Small intestine (tissue), 7 donors: ENCODE measurements around the gene ESPNL. TPM values are rescaled to one million over a fixed set of nuclear protein-coding genes. Genes with fewer than 3 reads are reported as not detected.
"Not testable (repeated sequence)": the region's sequence is repeated elsewhere in the genome, so short reads cannot be mapped to it uniquely, and the experiment has no call there.

ENCODE experiments used
- DNase-seq, 2 donors: peaks; one replicate each; pipeline versions ENCODE4 v3.0.0 to v3.0.0-alpha.2; 2013
- FAIRE-seq: peaks from 2 replicates; lab custom pipeline; 2012; peaks lifted over from hg19 to GRCh38; lab: Jason Lieb, UNC
- H3K27ac ChIP-seq, 3 donors: one replicate each; pipeline ENCODE4 v1.5.1; 2013; ENCODE audit warnings: low read length in 2 of 3, mild to moderate bottlenecking in 2 of 3, control low read depth in 1 of 3, inconsistent platforms in 1 of 3, low read depth in 1 of 3, moderate library complexity in 1 of 3
- H3K27me3 ChIP-seq, 3 donors: one replicate each; pipeline ENCODE4 v1.6.1; 2013; ENCODE audit warnings: low read length in 3 of 3, inconsistent platforms in 1 of 3; ENCODE audit not compliant: control insufficient read depth in 3 of 3, insufficient read depth in 3 of 3
- H3K36me3 ChIP-seq, 3 donors: one replicate each; pipeline ENCODE4 v1.6.1; 2013; ENCODE audit warnings: low read length in 3 of 3, inconsistent platforms in 1 of 3, low read depth in 1 of 3, mild to moderate bottlenecking in 1 of 3, moderate library complexity in 1 of 3; ENCODE audit not compliant: control insufficient read depth in 3 of 3, insufficient read depth in 2 of 3
- H3K4me1 ChIP-seq, 3 donors: one replicate each; pipeline ENCODE4 v1.6.1; 2013; ENCODE audit warnings: low read length in 2 of 3, inconsistent platforms in 1 of 3, low read depth in 1 of 3, mild to moderate bottlenecking in 1 of 3, moderate library complexity in 1 of 3; ENCODE audit not compliant: control insufficient read depth in 3 of 3, insufficient read depth in 2 of 3
- H3K4me3 ChIP-seq, 3 donors: one replicate each; pipeline ENCODE4 v1.5.1; 2013; ENCODE audit warnings: low read length in 3 of 3, control low read depth in 1 of 3, inconsistent platforms in 1 of 3, low read depth in 1 of 3, mild to moderate bottlenecking in 1 of 3, moderate library complexity in 1 of 3
- H3K9me3 ChIP-seq, 2 donors: one replicate each; pipeline ENCODE4 v1.6.1; 2013; ENCODE audit warnings: low read depth in 1 of 2, low read length in 1 of 2; ENCODE audit not compliant: control insufficient read depth in 2 of 2, insufficient read depth in 1 of 2
- WGBS, 3 donors: extraction: QIAGEN DNeasy Blood & Tissue Kit; methylation state at CpG; one replicate each; pipeline ENCODE4 v1.1.7; 2013; 5-methylcytosine and 5-hydroxymethylcytosine counted together
- polyA plus RNA-seq, 4 donors: library from polyadenylated mRNA; stranded (reverse) in 3 of 4; unstranded in 1 of 4; fragments of 200-250 nt in 3 of 4; fragments of 120-200 nt in 1 of 4; gene quantifications; one replicate each; pipeline versions ENCODE4 v1.2.1 to v1.2.3, GENCODE V29; 2013
- donor health status: healthy with polysubstance abuse.
- donor health status: control.
- donor health status: control.
- donor health status: Bipolar disorder and iron deficiency.
- donor health status: healthy.

Gene ESPNL
- polyA plus RNA-seq, 4 donors: 0.54 to 1.4 (median 0.64) TPM; not detected in 1

DNA sequence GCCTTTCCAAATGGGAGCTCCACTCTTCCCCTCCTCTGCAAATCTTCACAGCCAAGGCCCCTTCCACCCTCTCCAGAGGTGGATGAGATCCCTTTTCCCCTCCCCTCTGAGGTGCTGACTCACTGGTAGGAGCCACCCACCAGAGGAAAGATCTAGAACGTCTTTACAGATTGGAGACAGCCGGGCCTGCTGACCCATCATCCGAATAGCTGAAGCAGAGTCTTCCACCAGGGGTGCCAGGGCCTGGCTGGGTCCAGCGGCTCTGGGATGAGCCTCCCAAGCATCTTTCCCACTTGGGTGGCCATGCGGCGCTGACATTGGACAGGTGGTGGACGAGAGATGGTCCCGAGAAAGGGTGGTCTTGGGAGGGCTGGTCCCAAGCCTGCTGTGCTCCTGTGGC, 67.6 kb downstream of the ESPNL start:
- H3K27ac ChIP-seq: no peak overlapping the region
- H3K4me3 ChIP-seq: no peak overlapping the region
- H3K9me3 ChIP-seq: no peaks in the 10 kb centered on the region
- peaks cover 2 to 10% (median 7%) of the 10 kb centered on the region in 3 donors for H3K27me3 ChIP-seq
- no peak for FAIRE-seq
- no peak for DNase-seq
- H3K36me3 ChIP-seq: peaks cover 2 to 60% (median 10%) of the 10 kb centered on the region in 3 donors
- 81 to 86% (median 84%) methylated on average over 8 of the region's 8 CpGs for WGBS, 3 donors
- peaks cover 0 to 3% (median 0%) of the 10 kb centered on the region in 3 donors for H3K4me1 ChIP-seq

- no peaks in the 10 kb centered on the region for H3K9me3 ChIP-seq
- peaks cover 0 to 5% (median 3%) of the 10 kb centered on the region in 3 donors for H3K27me3 ChIP-seq
- H3K4me1 ChIP-seq: peaks cover 0 to 3% (median 0%) of the 10 kb centered on the region in 3 donors
- DNase-seq: no peak
- FAIRE-seq: no peak
- peak overlapping the region in 1 of 3 donors; percentile 83 for H3K27ac ChIP-seq
- H3K36me3 ChIP-seq: peaks cover 2 to 67% (median 13%) of the 10 kb centered on the region in 3 donors
- H3K4me3 ChIP-seq: no peak overlapping the region
- 81 to 85% (median 84%) methylated on average over 13 of the region's 13 CpGs for WGBS, 3 donors
Measured at GRCh38 chr2:238168196-238169047, 68.3 kb downstream of the ESPNL start.

- H3K9me3 ChIP-seq: no peaks in the 10 kb centered on the region
- H3K4me1 ChIP-seq: peaks cover 0 to 3% (median 0%) of the 10 kb centered on the region in 3 donors
- no peak for DNase-seq
- no peak overlapping the region for H3K4me3 ChIP-seq
- peaks cover 2 to 72% (median 14%) of the 10 kb centered on the region in 3 donors for H3K36me3 ChIP-seq
- 58 to 74% (median 71%) methylated on average over 6 of the region's 6 CpGs for WGBS, 3 donors
- no peak for FAIRE-seq
- peaks cover 0 to 2% (median 0%) of the 10 kb centered on the region in 3 donors for H3K27me3 ChIP-seq
- H3K27ac ChIP-seq: peak overlapping the region in 2 of 3 donors; percentile 54 to 83
Measured at GRCh38 chr2:238169048-238169707, 69.0 kb downstream of the ESPNL start.

DNA sequence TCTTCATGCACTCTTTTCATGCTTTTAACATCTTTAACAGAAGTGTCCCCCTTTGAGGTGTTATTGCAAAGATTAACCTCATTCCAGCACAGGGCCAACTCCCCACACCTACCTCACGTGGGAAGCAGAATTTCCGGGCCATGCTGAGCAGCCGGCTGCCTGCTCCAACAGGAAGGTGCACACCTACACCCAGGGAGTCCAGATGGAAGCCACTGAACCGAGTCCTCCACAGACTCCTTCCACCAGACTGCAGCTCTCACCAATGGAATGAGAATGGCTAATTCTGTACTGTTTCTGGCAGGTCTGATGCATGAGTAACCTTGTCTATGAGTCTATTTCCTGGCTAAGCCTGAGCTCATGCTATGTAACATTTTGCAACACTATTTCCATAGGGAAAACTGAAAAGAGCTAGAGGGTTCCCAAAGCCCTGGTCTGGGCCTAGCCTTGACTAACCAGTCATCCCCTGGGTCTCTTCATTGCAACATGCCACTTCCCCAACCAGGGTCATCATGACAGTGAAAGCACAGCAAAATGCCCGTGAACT, 69.6 kb downstream of the ESPNL start:
- DNase-seq: no peak
- no peak overlapping the region for H3K4me3 ChIP-seq
- H3K36me3 ChIP-seq: peaks cover 4 to 78% (median 14%) of the 10 kb centered on the region in 3 donors
- FAIRE-seq: no peak
- H3K27ac ChIP-seq: peak overlapping the region in 2 of 3 donors; percentile 54 to 78
- no peaks in the 10 kb centered on the region for H3K27me3 ChIP-seq
- H3K4me1 ChIP-seq: peaks cover 0 to 3% (median 0%) of the 10 kb centered on the region in 3 donors
- WGBS, 3 donors: 71 to 78% (median 75%) methylated on average over 5 of the region's 5 CpGs
- H3K9me3 ChIP-seq: no peaks in the 10 kb centered on the region

DNA sequence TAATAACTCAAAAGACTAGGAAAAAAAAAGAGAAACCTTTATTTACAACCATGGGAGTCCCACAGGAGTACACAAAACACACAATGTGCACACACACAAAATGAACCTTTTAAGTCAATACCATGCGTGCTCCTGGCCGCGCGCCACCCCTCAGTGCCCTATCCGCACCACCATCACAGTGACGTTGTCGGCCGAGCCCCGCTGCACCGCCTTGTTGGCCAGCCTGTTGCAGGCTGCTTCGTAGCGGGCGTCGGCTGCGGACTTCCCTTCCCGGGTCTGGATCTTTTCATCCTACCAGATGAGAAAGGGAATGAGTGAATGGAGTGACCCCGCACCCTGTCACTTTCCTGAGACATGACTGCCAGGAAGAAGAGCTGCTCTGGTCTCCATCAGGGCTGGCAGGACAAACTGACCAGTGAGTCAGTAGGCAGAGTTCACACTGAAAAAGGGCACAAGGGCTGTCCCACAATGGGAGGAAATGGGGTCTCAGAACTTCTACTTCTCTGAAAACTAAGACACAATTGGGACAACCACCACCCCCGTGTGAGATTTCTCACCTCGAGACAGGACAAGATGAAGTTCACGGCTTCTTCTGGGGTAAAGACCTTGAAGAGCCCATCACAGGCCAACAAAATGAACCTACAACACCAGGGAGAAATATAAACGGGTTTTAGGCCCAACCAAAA, 70.4 kb downstream of the ESPNL start:
- Histone ChIP-seq H3K27me3 (no peaks in the 10 kb centered on the region), H3K27ac (peak overlapping the region in 1 of 3 donors; percentile 42), H3K4me1 (peaks cover 0 to 3% (median 0%) of the 10 kb centered on the region in 3 donors), H3K9me3 (no peaks in the 10 kb centered on the region), H3K4me3 (no peak overlapping the region), H3K36me3 (peaks cover 6 to 81% (median 17%) of the 10 kb centered on the region in 3 donors)
- WGBS, 3 donors: 88 to 96% (median 93%) methylated on average over 21 of the region's 21 CpGs
- no peak for DNase-seq
- FAIRE-seq: no peak

- not testable (repeated sequence) for DNase-seq, H3K9me3 ChIP-seq, H3K4me1 ChIP-seq, H3K27me3 ChIP-seq, H3K27ac ChIP-seq, H3K4me3 ChIP-seq, FAIRE-seq
- peaks cover 6 to 84% (median 18%) of the 10 kb centered on the region in 3 donors for H3K36me3 ChIP-seq
- 85 to 90% (median 88%) methylated on average over 5 of the region's 5 CpGs for WGBS, 3 donors
Measured at GRCh38 chr2:238171072-238171431, 70.9 kb downstream of the ESPNL start.

DNA sequence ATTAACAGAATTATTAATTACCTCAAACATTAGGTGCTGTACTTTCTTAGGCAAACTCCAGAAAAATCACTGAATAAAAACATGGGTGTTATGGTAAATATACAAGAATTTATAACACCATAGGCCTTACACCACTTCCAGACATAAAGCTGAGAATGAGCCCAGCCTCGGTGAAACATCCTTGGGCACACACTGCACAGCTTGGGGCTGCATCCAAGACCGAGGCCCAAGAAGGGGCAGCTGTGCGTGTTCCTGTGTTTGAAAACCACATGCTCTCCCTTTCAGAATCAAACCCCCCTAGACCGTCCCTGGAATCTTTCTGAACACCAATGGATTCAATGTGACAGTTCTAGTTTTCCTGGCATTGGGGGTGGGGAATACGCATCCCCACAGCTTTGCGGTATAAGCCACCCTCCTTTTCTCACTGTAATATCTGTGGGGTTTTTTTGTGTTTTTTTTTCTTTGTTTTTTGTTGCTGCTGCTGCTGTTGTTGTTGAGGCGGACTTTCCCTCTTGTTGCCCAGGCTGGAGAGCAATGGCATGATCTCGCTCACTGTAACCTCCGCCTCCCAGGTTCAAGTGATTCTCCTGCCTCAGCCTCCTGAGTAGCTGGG, 71.5 kb downstream of the ESPNL start:
- 95 to 98% (median 96%) methylated on average over 9 of the region's 9 CpGs for WGBS, 3 donors
- FAIRE-seq (no peak), DNase-seq (no peak)
- peaks cover 0 to 3% (median 0%) of the 10 kb centered on the region in 3 donors for H3K4me1 ChIP-seq
- peaks cover 6 to 79% (median 18%) of the 10 kb centered on the region in 3 donors for H3K36me3 ChIP-seq
- H3K4me3 ChIP-seq: no peak overlapping the region
- no peaks in the 10 kb centered on the region for H3K9me3 ChIP-seq
- no peak overlapping the region for H3K27ac ChIP-seq
- H3K27me3 ChIP-seq: no peaks in the 10 kb centered on the region
